Measurements from ENCODE around the gene ZC3HAV1.
A peak's percentile ranks its signal among the peaks of the same experiment; 100 is the strongest.
"Not testable (repeated sequence)": the region's sequence is repeated elsewhere in the genome, so short reads cannot be mapped to it uniquely, and the experiment has no call there.

The ZC3HAV1 gene

DNA sequence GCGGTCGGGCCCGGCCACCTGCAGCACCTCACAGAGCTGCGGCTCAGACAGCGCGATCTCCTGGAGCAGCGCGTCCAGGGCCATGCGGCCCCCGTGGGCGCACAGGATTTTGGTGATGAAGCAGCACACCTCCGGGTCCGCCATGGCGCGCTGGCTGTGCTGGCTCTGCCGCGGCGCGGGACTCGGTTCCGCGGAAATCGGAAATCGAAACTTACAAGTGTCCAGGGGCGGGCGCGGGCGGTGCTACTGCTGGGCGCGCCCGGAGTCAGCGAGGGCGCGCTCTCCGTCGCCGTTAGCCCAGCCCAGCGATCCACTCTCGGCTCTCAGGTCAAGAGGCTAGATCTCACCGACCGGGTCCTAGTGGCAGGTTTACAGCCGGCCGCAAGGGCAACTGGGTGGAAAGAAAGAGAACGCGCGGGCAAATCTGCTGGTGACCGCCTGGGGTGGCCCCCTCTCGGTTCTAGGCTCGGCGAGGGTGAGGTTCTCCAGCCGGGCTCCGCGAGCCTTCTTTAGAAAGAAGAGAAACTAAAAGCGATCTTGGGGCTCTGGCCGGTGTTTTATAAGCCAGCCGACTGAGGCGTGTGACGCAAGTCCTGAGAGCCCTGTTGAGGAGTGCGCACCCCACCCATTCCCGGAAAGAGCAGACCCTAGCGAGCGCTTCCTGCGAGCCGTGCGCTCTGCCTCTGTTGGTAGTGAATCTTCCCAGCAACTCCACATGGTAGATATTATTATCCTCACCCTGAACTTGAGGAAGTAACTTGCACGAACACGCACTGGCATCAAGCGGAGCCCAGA is at the start of gene ZC3HAV1:
Gene ZC3HAV1 (minus strand): TSS at position 533 of the 795 bp plus-strand sequence. CDS start 389 bp downstream, at position 144.
- DNase-seq (ENCODE audit: low spot score) = peak; percentile 88

GRCh38 chr7:139153832-139154231 is 44.3 kb upstream of the ZC3HAV1 start:
- DNase-seq (ENCODE audit: low spot score) = peak; percentile 5

GRCh38 chr7:139152149-139152548 is 42.6 kb upstream of the ZC3HAV1 start:
- no peak for DNase-seq (ENCODE audit: low spot score)

- DNase-seq (ENCODE audit: low spot score) = no peak
These were observed 29.6 kb upstream of the ZC3HAV1 start for GRCh38 chr7:139139150-139139549.

DNA sequence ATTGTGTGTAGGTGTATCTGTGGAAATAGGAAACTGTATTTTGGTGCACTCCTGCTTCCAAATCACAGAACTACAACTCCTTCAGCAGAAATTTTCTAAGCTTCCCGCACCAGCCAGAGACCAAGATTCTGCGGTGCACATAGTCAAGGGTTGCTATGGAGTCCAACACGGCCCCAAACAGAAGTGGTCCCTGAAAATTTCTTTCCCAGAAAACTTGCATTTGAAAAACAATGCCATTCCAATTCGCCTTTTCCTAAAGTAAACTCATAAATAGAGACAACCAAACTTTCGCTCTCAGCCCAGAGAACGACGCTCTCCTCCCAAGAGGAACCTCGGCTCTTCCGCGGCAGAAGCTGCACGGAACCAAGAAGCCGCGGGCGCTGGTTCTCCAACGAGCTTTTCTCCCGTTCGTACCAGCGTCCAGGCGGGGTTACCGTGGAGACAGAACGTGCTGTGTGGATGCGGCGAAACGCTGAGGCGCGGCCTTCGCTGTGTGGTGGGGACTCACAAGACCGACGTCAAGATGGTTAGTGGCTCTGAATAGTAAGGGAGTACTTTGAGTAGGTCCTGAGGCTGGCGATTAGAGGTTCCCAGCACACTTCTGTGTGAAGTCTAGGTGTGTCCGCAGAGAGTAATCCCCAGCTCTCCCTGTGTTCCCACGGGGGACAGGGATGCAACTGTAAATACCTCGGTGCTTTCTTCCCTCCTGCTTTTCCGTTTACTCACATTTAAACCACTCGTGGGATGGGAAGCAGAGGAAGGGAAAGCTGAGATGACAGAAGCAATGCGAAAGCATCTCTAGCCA is 24.0 kb upstream of the ZC3HAV1 start:
- DNase-seq (ENCODE audit: low spot score) = peak; percentile 93

DNA sequence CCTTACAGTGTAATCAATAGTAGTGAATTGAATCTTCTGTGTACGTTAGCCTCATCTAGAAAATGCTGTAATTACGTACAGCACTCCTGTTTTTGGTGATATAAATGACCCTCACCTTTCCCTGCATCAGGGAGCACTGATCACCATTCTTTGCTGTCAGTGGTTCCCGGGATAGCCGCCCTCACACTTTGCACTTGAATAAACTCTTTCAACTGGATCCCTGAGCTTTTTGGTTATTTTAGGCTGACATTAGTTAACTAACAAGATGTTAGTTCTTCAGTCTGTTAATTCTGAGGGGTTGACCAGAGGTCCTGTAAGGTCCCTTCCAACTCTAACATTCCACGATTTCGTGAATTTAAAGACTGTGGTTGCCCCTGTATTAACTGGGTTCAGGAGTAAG is 23.4 kb upstream of the ZC3HAV1 start:
- DNase-seq (ENCODE audit: low spot score) = no peak

DNA sequence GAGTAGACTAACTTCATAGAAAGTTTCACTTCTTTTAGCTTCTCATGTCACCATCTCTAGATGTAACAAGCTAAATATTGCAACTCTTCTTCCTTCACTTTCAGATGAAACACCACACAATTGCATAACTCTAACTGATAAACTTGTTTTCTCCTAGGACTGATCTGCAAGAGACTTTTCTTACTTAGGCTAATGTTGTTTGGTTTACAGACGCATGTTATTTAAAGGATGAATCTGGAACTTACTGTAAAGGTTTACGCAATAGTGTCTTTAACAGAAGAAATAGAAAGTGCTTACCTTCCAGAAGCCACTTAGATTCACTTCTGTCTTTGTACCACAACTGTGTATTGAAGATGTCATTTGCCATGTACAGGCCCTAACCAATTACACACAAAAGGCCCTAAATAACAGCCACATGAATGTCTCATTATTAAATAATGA is 22.1 kb upstream of the ZC3HAV1 start:
- no peak for DNase-seq (ENCODE audit: low spot score)

DNA sequence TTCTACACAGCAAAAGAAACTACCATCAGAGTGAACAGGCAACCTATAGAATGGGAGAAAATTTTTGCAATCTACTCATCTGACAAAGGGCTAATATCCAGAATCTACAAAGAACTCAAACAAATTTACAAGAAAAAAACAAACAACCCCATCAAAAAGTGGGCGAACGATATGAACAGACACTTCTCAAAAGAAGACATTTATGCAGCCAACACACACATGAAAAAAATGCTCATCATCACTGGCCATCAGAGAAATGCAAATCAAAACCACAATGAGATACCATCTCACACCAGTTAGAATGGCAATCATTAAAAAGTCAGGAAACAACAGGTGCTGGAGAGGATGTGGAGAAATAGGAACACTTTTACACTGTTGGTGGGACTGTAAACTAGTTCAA is 20.3 kb upstream of the ZC3HAV1 start:
- DNase-seq (ENCODE audit: low spot score) = not testable (repeated sequence)

- DNase-seq (ENCODE audit: low spot score) = no peak
These were observed 18.1 kb upstream of the ZC3HAV1 start for GRCh38 chr7:139127648-139128047.

DNA sequence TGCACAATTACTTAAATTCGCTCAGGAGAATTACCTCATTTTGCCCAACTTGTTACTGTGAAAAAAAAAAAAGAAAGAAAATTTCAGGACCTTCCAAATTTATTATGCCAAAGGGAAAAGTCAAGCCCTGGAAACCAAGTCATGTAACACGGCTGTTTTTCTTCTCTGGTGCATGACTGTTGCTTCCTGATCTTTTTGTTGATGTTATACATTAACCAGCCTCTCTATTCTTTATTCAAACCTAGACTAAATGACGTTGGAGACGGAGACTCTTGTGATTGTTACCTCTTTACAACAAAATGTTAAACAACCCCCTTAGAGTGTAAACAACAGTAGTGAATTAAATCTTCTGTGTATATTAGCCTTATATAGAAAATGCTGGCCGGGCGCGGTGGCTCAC is 16.1 kb upstream of the ZC3HAV1 start:
- DNase-seq (ENCODE audit: low spot score) = no peak

- DNase-seq (ENCODE audit: low spot score) = not testable (repeated sequence)
These were observed 15.5 kb upstream of the ZC3HAV1 start for GRCh38 chr7:139124995-139125394.

- DNase-seq (ENCODE audit: low spot score) = no peak
These were observed 14.8 kb upstream of the ZC3HAV1 start for GRCh38 chr7:139124084-139124914.

DNA sequence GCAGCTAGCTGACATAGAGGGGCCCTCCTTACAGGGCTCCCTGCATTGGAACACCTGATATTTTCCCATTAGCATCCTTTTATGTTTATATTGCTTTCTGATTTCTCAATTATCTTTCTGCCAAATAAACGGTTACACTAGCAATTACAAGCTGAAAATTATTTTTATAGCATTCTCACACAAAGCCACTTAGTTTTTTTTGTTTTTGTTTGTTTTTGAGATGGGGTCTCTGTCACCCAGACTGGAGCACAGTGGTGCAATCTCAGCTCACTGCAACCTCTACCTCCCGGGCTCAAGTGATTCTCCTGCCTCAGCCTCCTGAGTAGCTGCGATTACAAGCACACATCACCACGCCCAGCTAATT is 9.9 kb upstream of the ZC3HAV1 start:
- no peak for DNase-seq (ENCODE audit: low spot score)

DNA sequence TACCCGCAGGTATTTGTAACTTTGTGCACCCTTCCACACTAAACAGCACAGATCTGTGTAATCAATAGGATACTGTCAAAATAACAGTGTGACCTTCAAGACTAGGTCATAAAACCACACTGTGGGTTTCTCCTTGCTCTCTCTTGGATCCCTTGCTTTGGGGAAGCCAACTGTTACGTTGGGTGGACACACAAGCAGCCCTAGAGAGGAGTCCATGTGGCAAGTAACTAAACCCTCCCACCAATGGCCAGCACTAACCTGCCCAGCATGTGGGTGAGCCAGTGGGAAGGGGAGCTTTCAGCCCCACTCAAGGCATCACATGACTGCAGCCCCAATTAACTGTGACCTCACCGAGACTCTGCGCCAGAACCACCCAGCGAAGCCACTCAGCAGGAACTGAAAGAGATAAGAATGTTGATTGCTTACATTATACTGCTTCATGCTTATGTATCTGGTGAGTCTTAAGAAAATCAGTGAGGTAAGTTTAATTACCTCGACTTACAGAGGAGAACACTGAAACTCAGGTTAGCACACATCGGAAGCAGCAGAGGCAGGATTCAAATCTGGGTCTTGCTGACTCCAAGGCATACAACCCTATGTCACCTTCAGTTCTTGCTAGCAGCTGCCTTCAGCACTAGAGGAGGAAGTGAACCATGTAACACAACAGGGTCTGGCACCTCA is 9.4 kb upstream of the ZC3HAV1 start:
- no peak for DNase-seq (ENCODE audit: low spot score)

GRCh38 chr7:139118234-139118804 is 8.8 kb upstream of the ZC3HAV1 start:
- peak; percentile 46 for DNase-seq (ENCODE audit: low spot score)

DNA sequence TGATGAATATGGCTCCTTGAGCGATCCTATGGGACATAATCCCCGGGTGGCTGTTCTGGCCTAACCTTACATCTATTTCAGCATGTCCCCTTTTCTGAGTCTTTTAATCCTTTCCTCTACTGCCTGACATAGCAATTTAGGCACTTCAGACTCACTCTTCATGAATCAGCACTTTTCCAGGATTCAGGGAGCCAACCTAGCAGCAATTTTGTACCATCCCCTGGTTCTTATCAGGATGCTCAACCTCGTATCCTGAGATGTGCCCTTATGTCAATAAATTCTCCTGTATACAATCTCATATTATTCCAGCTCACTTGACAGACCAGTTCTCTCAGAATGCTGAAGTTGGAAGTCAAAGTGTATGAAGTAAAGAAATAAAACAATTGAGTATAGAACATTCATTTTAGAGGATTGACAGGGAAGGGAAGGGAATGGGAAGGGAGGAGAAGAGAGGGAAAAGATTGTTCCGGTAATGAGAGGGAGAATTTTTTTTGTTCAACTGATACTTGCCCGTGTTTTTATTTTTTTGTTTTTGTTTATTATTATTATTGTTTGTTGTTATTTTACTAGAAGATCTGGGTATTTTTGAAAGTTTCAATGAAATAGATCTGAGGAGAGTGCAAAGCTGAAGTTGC is 8.2 kb upstream of the ZC3HAV1 start:
- DNase-seq (ENCODE audit: low spot score) = no peak

GRCh38 chr7:139116999-139117398 is 7.5 kb upstream of the ZC3HAV1 start:
- DNase-seq (ENCODE audit: low spot score) = no peak

DNA sequence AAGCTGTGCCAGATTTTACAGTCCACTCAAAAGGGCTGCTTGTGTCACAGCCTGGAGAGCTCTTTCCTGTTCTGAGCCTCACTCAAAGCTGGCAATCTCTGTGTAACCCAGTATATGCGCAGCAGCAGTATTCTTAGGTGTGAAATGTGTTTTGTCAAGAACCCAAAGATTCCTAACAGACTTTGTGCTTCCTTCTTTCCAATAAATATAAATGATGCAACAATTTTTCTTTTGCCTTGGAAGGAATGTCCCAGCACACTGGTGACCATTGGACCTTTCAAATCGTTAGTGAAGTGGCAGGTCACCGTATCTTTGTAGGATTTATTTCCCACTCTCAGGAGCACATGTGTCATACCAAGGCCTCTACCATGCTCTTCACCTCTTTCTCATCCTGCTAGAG is 5.6 kb upstream of the ZC3HAV1 start:
- no peak for DNase-seq (ENCODE audit: low spot score)

- no peak for DNase-seq (ENCODE audit: low spot score)
These were observed 5.1 kb upstream of the ZC3HAV1 start for GRCh38 chr7:139114585-139114984.

DNA sequence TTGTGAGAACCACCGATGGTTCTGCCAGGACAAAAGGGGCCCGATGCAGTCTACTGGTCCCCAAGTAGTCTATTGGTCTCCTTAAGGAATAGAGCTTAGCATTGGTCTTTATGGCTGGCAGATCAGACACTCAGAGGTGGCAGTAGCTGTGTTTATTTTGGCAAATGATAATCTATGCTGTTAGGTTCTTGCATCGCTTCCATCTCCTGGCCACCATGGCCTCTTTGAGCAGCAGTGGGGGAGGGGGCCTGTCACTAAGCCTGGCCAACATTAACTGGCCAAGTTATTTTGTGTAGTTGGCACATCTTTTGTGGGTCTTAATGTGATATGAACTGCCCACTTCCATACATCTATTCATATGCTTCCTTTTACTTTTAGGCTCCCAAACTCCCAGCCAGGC is 4.5 kb upstream of the ZC3HAV1 start:
- DNase-seq (ENCODE audit: low spot score) = no peak

DNA sequence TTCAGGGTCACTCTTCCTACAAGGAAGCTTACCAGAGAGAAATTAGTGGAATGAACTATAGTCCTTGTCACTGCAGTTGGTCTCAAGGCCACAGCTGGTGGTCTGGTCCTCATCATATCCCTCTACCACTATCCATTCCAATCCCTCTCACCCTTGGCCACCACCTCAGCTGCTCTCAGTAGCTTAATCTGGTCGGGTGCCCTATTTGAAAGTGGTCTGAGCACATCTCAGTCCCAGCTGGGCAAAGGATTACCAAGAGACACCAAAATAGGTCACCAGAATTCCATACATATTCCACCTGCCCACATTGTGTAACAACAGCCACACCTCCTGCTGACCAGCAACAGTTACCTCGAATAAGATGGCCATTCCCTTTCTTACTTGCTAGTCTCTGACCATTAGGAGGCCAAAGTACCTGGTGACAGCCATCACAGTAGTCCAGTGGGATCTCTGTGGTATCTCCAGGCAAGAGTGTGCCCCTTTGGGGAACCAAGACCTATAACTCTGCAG is 3.3 kb upstream of the ZC3HAV1 start:
- DNase-seq (ENCODE audit: low spot score) = no peak
